Lung (tissue), 12 donors: ENCODE measurements around the gene SORD. TPM values are rescaled to one million over a fixed set of nuclear protein-coding genes. Genes with fewer than 3 reads are reported as not detected.
"Not testable (repeated sequence)": the region's sequence is repeated elsewhere in the genome, so short reads cannot be mapped to it uniquely, and the experiment has no call there.

ENCODE experiments used
- ATAC-seq: fragments of 200-7000 bp; cut with Tn5 transposase; one replicate; pipeline ENCODE4 v1.9.1; 2020; ENCODE audit warnings: moderate number of reproducible peaks; ENCODE audit not compliant: insufficient read depth, low FRiP score
- DNase-seq, 3 donors: peaks; one replicate each; pipeline ENCODE4 v3.0.0-alpha.2; 2013 to 2017
- H3K27ac ChIP-seq, 2 donors: one replicate each; pipeline ENCODE4 v1.5.1; 2013; ENCODE audit warnings: mild to moderate bottlenecking in 2 of 2, moderate library complexity in 2 of 2, control low read depth in 1 of 2, inconsistent platforms in 1 of 2, low read depth in 1 of 2, low read length in 1 of 2
- H3K27me3 ChIP-seq, 3 donors: one replicate each; pipeline ENCODE4 v1.5.1; 2013; ENCODE audit warnings: low read length in 2 of 3; ENCODE audit not compliant: control insufficient read depth in 3 of 3, insufficient read depth in 3 of 3
- H3K36me3 ChIP-seq, 4 donors: one replicate each; pipeline ENCODE4 v1.5.1; 2013; ENCODE audit warnings: low read length in 4 of 4, mild to moderate bottlenecking in 1 of 4, moderate library complexity in 1 of 4; ENCODE audit not compliant: control insufficient read depth in 4 of 4, insufficient read depth in 4 of 4
- H3K4me1 ChIP-seq, 5 donors: one replicate each; pipeline ENCODE4 v1.5.1; 2013; ENCODE audit warnings: low read length in 5 of 5, mild to moderate bottlenecking in 2 of 5, moderate library complexity in 1 of 5; ENCODE audit not compliant: control insufficient read depth in 5 of 5, insufficient read depth in 5 of 5
- H3K4me3 ChIP-seq: one replicate; pipeline ENCODE4 v1.5.1; 2013; ENCODE audit warnings: mild to moderate bottlenecking, control low read depth, moderate library complexity
- H3K9ac ChIP-seq, 2 donors: one replicate each; pipeline ENCODE4 v1.5.1; 2013; ENCODE audit warnings: low read length in 2 of 2, control low read depth in 1 of 2; ENCODE audit not compliant: insufficient read depth in 1 of 2
- H3K9me3 ChIP-seq, 4 donors: one replicate each; pipeline ENCODE4 v1.5.1; 2013; ENCODE audit warnings: low read length in 3 of 4, mild to moderate bottlenecking in 1 of 4, moderate library complexity in 1 of 4; ENCODE audit not compliant: control insufficient read depth in 4 of 4, insufficient read depth in 3 of 4
- WGBS, 2 donors: extraction: QIAGEN DNeasy Blood & Tissue Kit; methylation state at CpG; one replicate each; pipeline ENCODE4 v1.1.7; 2013; 5-methylcytosine and 5-hydroxymethylcytosine counted together
- polyA plus RNA-seq, 2 donors: library from polyadenylated mRNA; stranded (reverse); fragments of 200-250 nt; gene quantifications; one replicate each; pipeline ENCODE4 v1.2.1, GENCODE V29; 2013
- total RNA-seq, 2 donors: library from RNA; depleted of rRNA in 1 of 2; stranded (reverse); fragments of >200 nt in 1 of 2; gene quantifications; one replicate each; pipeline ENCODE4 v1.2.1, GENCODE V29; 2014 to 2021
- TF ChIP-seq, protein P1 (sequence below): IDR thresholded peaks from 2 replicates; pipeline ENCODE4 v1.5.1; 2012; ENCODE audit warnings: mild to moderate bottlenecking; ENCODE audit errors: control extremely low read depth, extremely low read depth
- donor health status: control.
- donor health status: control.
- donor health status: Bipolar disorder and iron deficiency.
- donor health status: healthy.
- donor health status: DM: yes; HTN: yes; CAD: no.

The SORD gene
- total and polyA plus RNA-seq, 4 donors, result 3.5 to 18.2 (median 16.4) TPM

DNA sequence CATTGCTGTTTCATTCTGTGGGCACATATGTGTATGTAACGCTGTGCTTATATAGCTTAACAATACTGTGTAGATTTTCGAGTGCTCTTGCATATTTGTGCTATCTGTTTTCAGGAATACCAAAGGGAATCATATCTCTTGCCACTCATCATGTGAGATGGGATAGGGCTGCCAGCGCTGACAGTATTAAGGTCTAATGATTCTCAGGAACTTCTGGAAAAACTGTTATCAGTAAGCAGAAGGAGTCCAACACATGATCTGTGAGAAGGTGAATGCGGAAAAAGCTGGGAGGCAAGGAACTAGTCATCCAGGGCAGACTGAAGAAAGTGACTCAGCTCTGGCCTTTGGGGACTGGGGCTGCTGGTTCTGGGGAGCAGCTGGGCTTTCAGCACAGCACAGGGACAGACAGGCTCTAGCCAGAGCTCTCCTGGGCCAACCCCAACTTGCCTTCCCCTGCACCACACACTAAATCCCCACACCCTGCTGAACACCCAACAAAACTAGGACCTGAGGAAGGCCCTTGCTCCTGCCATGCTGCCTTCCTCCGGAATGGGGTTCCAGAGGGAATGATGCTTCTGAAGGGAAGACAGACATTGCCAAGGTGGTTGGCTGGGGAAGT is 56.7 kb downstream of the SORD start:
- H3K27me3 ChIP-seq, H3K36me3 ChIP-seq, H3K4me1 ChIP-seq, H3K9ac ChIP-seq, H3K4me3 ChIP-seq, DNase-seq, H3K27ac ChIP-seq, H3K9me3 ChIP-seq, ATAC-seq: not testable (repeated sequence)
- 87 to 91% methylated on average over 5 of the region's 5 CpGs for WGBS, 2 donors

DNA sequence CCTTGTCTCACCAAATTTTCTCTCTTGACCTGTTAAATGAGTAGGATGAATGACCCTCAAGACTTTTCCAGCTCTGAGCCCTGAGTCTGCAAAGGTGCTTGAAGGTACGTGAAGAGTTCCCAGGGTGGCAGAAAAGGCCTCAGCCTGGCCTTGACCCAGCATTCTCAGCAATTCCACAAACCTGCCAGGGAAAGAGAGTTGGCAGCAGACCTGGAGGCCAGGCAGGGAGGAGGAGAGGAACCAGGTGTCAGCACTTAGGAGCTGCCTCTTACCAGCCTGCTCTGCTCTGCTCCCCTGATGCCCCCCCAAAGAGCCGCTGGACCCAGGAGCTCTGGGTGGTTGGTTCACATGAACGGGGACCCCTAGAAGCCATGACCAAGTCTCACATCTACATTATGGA is 57.6 kb downstream of the SORD start:
- not testable (repeated sequence) for H3K27me3 ChIP-seq, DNase-seq, H3K4me3 ChIP-seq, H3K36me3 ChIP-seq, H3K27ac ChIP-seq, H3K4me1 ChIP-seq, H3K9me3 ChIP-seq, H3K9ac ChIP-seq
- ATAC-seq, result peak; percentile 27
- 82 to 89% methylated on average over 2 of the region's 3 CpGs for whole genome bisulfite sequencing, 2 donors

GRCh38 chr15:45082412-45082811 is 59.4 kb downstream of the SORD start:
- not testable (repeated sequence) for H3K9ac ChIP-seq, H3K36me3 ChIP-seq, DNase-seq, H3K27ac ChIP-seq, H3K9me3 ChIP-seq, ATAC-seq, H3K27me3 ChIP-seq, H3K4me3 ChIP-seq, H3K4me1 ChIP-seq
- 74 to 81% methylated on average over 9 to 10 of the region's 10 CpGs for WGBS, 2 donors

GRCh38 chr15:45083223-45083622 is 60.2 kb downstream of the SORD start:
- Histone ChIP-seq H3K27me3 (peaks cover 0 to 4% (median 3%) of the 10 kb centered on the region in 3 donors), H3K4me3 (no peak overlapping the region), H3K4me1 (no peaks in the 10 kb centered on the region), H3K9me3 (no peaks in the 10 kb centered on the region), H3K36me3 (no peaks in the 10 kb centered on the region), H3K9ac (no peak overlapping the region), H3K27ac (no peak overlapping the region)
- DNase-seq (no peak), ATAC-seq (no peak)
- TF ChIP-seq, protein P1, sequence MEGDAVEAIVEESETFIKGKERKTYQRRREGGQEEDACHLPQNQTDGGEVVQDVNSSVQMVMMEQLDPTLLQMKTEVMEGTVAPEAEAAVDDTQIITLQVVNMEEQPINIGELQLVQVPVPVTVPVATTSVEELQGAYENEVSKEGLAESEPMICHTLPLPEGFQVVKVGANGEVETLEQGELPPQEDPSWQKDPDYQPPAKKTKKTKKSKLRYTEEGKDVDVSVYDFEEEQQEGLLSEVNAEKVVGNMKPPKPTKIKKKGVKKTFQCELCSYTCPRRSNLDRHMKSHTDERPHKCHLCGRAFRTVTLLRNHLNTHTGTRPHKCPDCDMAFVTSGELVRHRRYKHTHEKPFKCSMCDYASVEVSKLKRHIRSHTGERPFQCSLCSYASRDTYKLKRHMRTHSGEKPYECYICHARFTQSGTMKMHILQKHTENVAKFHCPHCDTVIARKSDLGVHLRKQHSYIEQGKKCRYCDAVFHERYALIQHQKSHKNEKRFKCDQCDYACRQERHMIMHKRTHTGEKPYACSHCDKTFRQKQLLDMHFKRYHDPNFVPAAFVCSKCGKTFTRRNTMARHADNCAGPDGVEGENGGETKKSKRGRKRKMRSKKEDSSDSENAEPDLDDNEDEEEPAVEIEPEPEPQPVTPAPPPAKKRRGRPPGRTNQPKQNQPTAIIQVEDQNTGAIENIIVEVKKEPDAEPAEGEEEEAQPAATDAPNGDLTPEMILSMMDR, result no peak

DNA sequence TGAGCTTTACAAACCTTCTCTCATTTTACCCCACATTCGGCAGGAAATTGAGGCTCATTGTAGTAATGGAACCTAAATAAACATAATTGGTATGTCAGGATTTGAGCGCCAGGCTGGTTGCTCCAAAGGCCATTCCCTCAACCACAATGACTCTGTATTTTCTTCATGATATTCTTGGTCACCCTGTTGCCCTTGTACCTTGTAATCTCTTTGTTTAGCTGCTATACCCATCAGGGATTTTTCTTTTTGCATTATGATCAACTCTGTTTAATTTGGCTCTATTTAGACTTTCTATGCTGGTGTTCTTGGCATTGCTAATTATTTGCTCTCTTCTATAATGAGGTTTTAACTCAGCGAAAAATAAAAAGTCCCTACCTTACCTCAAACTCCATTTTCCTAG is 61.2 kb downstream of the SORD start:
- 63 to 69% methylated on average over 3 of the region's 3 CpGs for WGBS, 2 donors
- Histone ChIP-seq H3K4me1 (no peaks in the 10 kb centered on the region), H3K27me3 (peaks cover 0 to 6% (median 3%) of the 10 kb centered on the region in 3 donors), H3K9ac (no peak overlapping the region), H3K36me3 (no peaks in the 10 kb centered on the region), H3K9me3 (no peaks in the 10 kb centered on the region), H3K27ac (no peak overlapping the region), H3K4me3 (no peak overlapping the region)
- DNase-seq (no peak), ATAC-seq (no peak)
- TF ChIP-seq, protein P1, result no peak
